ENCODE measurements around the gene WWP2.

GRCh38 chr16:69853481-69853880, 91.3 kb downstream of the WWP2 start:
- no peak for TF ChIP-seq POLR2A (IDR thresholded peaks at IDR 0.05; ENCODE audit: low read depth)
- TF ChIP-seq EP300 (IDR thresholded peaks at IDR 0.05), result no peak
